PC-9 (cell line): ENCODE measurements around the gene TMEM240. TPM values are rescaled to one million over a fixed set of nuclear protein-coding genes. Genes with fewer than 3 reads are reported as not detected.
"Not testable (repeated sequence)": the region's sequence is repeated elsewhere in the genome, so short reads cannot be mapped to it uniquely, and the experiment has no call there.

Experiments
- BruUV-seq: library from RNA; stranded (reverse); fragments of 400-500 nt; replicated peaks from 2 replicates; lab custom pipeline; 2021; lab: Mats Ljungman, UMichigan
- CTCF ChIA-PET: fragments of 300-600 bp; sonication (Branson Sonifier 250); formaldehyde crosslinking; loops from one replicate; lab custom pipeline; 2022; ENCODE audit warnings: antibody characterized with exemption; lab: Charles Lee
- POLR2A ChIA-PET: fragments of 300-600 bp; sonication (Branson Sonifier 250); formaldehyde crosslinking; loops from one replicate; lab custom pipeline; 2022; ENCODE audit warnings: antibody characterized with exemption; ENCODE audit not compliant: unreplicated experiment; lab: Charles Lee
- DNase-seq, 2 experiments: peaks; one replicate each; pipeline versions ENCODE4 v3.0.0 to v3.0.0-alpha.2; 2015 to 2022; ENCODE audit warnings: mixed read lengths in 1 of 2
- H2AFZ ChIP-seq: fragments of 200-600 bp; sonication (generic); 2 replicates; pipeline ENCODE4 v1.8.1; 2017; ENCODE audit warnings: antibody characterized with exemption
- H3F3A ChIP-seq: fragments of 200-600 bp; sonication (generic); 2 replicates; pipeline ENCODE4 v1.8.1; 2017; ENCODE audit warnings: antibody characterized with exemption, mild to moderate bottlenecking, low read depth; ENCODE audit not compliant: insufficient read depth
- H3K27ac ChIP-seq: fragments of 200-600 bp; sonication (generic); 2 replicates; pipeline ENCODE4 v1.6.1; 2016; ENCODE audit warnings: mixed run types
- H3K27me3 ChIP-seq: fragments of 200-600 bp; sonication (generic); 2 replicates; pipeline ENCODE4 v1.6.1; 2016; ENCODE audit warnings: low read depth, mixed run types; ENCODE audit not compliant: insufficient read depth
- H3K36me3 ChIP-seq: fragments of 200-600 bp; sonication (generic); 2 replicates; pipeline ENCODE4 v1.6.1; 2016; ENCODE audit warnings: low read depth, mixed run types
- H3K4me1 ChIP-seq: fragments of 200-600 bp; sonication (generic); replicated peaks from 2 replicates; pipeline ENCODE4 v1.6.1; 2016; ENCODE audit warnings: mixed run types; ENCODE audit not compliant: insufficient read depth
- H3K4me2 ChIP-seq: fragments of 200-600 bp; sonication (generic); 2 replicates; pipeline ENCODE4 v1.6.1; 2017; ENCODE audit warnings: mixed run types
- H3K4me3 ChIP-seq: fragments of 200-600 bp; sonication (generic); 2 replicates; pipeline ENCODE4 v1.6.1; 2016; ENCODE audit warnings: mixed run types
- H3K79me2 ChIP-seq: fragments of 200-600 bp; sonication (generic); 2 replicates; pipeline ENCODE4 v1.6.1; 2017; ENCODE audit warnings: low read depth, mixed run types
- H3K9me2 ChIP-seq: fragments of 200-600 bp; sonication (generic); 2 replicates; pipeline ENCODE4 v1.8.1; 2017; ENCODE audit warnings: mild to moderate bottlenecking; ENCODE audit not compliant: insufficient read depth
- H3K9me3 ChIP-seq: fragments of 200-600 bp; sonication (generic); 2 replicates; pipeline ENCODE4 v1.8.1; 2016; ENCODE audit warnings: low read depth; ENCODE audit not compliant: insufficient read depth
- H4K20me1 ChIP-seq: fragments of 200-600 bp; sonication (generic); 2 replicates; pipeline ENCODE4 v1.8.1; 2017; ENCODE audit not compliant: insufficient read depth
- CTCF ChIP-seq: fragments of 200-600 bp; sonication (generic); conservative IDR thresholded peaks from 2 replicates; pipeline ENCODE4 v1.6.1; 2017; ENCODE audit warnings: mixed run types, antibody characterized with exemption, mild to moderate bottlenecking, moderate library complexity
- EZH2 ChIP-seq: fragments of 200-600 bp; sonication (generic); IDR thresholded peaks from 2 replicates; pipeline ENCODE4 v1.8.0; 2017; ENCODE audit warnings: antibody characterized with exemption, low read depth
- intact Hi-C: fragments of 100-400 bp; cut with micrococcal nuclease; formaldehyde crosslinking; loops from one replicate; pipeline ENCODE4 v1.10.0; 2022; ENCODE audit not compliant: unreplicated experiment
- total RNA-seq: library from RNA; stranded (reverse); gene quantifications from 2 replicates; pipeline ENCODE4 v1.2.3, GENCODE V29; 2021

The TMEM240 gene
- total RNA-seq, 1 experiment from 2014 or later = 8.3 TPM

- no peak overlapping the region for H3K4me2 ChIP-seq
- no peaks in the 10 kb centered on the region for H3K9me2 ChIP-seq
- no peak overlapping the region for H2AFZ ChIP-seq
- no peak overlapping the region for H3K4me3 ChIP-seq
- peaks cover 25% of the 10 kb centered on the region; the same call in 1 of the 2 replicates for H3F3A ChIP-seq
- H3K27ac ChIP-seq = no peak overlapping the region
- no peaks in the 10 kb centered on the region for H3K4me1 ChIP-seq
- peaks cover 8% of the 10 kb centered on the region; the same call in 1 of the 2 replicates for H4K20me1 ChIP-seq
- TF ChIP-seq CTCF (no peak), EZH2 (no peak)
- no peaks in the 10 kb centered on the region for H3K9me3 ChIP-seq
- no peaks in the 10 kb centered on the region for H3K36me3 ChIP-seq
- intact Hi-C loops = no loop called here
- no peak for DNase-seq
- no peaks in the 10 kb centered on the region for H3K79me2 ChIP-seq
- POLR2A ChIA-PET = interaction anchor here (0.6 kb wide), 1 partner anchor 230 kb away, joined by 3 read pairs; no protein-coding TSS in a partner anchor
- H3K27me3 ChIP-seq = no peaks in the 10 kb centered on the region
- CTCF ChIA-PET = no interaction called here
- BruUV-seq = no TSS peak
These were observed 5.0 kb downstream of the TMEM240 start for GRCh38 chr1:1535201-1536018.

- Histone ChIP-seq H3K4me1 (no peaks in the 10 kb centered on the region), H3K79me2 (no peaks in the 10 kb centered on the region)
These were observed 5.8 kb downstream of the TMEM240 start for GRCh38 chr1:1534401-1535154.

GRCh38 chr1:1533894-1534291 is 6.5 kb downstream of the TMEM240 start:
- H3K4me1 ChIP-seq, H3K27me3 ChIP-seq, BruUV-seq, H3K9me3 ChIP-seq, H3K36me3 ChIP-seq, H3K79me2 ChIP-seq, H3K27ac ChIP-seq, CTCF ChIA-PET, H4K20me1 ChIP-seq, intact Hi-C loops, H3K4me3 ChIP-seq, H2AFZ ChIP-seq, H3K9me2 ChIP-seq, H3K4me2 ChIP-seq, DNase-seq, POLR2A ChIA-PET: not testable (repeated sequence)
- peaks cover 25% of the 10 kb centered on the region; the same call in 1 of the 2 replicates for H3F3A ChIP-seq

More at GRCh38 chr1:1534401-1535154, 5.8 kb downstream of the TMEM240 start:
- intact Hi-C loops = no loop called here
- H3F3A ChIP-seq = peaks cover 25% of the 10 kb centered on the region; the same call in 1 of the 2 replicates
- ChIA-PET CTCF (no interaction called here), POLR2A (no interaction called here)
- BruUV-seq = no TSS peak
- H3K4me3 ChIP-seq = no peak overlapping the region
- no peaks in the 10 kb centered on the region for H3K9me3 ChIP-seq
- H4K20me1 ChIP-seq = peaks cover 8% of the 10 kb centered on the region; the same call in 1 of the 2 replicates
- no peak overlapping the region for H2AFZ ChIP-seq
- DNase-seq = no peak
- H3K4me2 ChIP-seq = no peak overlapping the region
- no peak overlapping the region for H3K27ac ChIP-seq
- no peak for TF ChIP-seq CTCF
- no peak for TF ChIP-seq EZH2
- H3K27me3 ChIP-seq = no peaks in the 10 kb centered on the region
- no peaks in the 10 kb centered on the region for H3K9me2 ChIP-seq
- no peaks in the 10 kb centered on the region for H3K36me3 ChIP-seq

GRCh38 chr1:1533176-1533893 is 7.1 kb downstream of the TMEM240 start:
- H3F3A ChIP-seq = peaks cover 19% of the 10 kb centered on the region; the same call in 1 of the 2 replicates
- H3K4me3 ChIP-seq, H3K9me2 ChIP-seq, H4K20me1 ChIP-seq, H2AFZ ChIP-seq, H3K4me2 ChIP-seq, H3K27ac ChIP-seq, POLR2A ChIA-PET, intact Hi-C loops, DNase-seq, H3K4me1 ChIP-seq, BruUV-seq, H3K9me3 ChIP-seq, H3K79me2 ChIP-seq, H3K36me3 ChIP-seq, H3K27me3 ChIP-seq, CTCF ChIA-PET: not testable (repeated sequence)
